ENCODE measurements around the gene LCT.

DNA sequence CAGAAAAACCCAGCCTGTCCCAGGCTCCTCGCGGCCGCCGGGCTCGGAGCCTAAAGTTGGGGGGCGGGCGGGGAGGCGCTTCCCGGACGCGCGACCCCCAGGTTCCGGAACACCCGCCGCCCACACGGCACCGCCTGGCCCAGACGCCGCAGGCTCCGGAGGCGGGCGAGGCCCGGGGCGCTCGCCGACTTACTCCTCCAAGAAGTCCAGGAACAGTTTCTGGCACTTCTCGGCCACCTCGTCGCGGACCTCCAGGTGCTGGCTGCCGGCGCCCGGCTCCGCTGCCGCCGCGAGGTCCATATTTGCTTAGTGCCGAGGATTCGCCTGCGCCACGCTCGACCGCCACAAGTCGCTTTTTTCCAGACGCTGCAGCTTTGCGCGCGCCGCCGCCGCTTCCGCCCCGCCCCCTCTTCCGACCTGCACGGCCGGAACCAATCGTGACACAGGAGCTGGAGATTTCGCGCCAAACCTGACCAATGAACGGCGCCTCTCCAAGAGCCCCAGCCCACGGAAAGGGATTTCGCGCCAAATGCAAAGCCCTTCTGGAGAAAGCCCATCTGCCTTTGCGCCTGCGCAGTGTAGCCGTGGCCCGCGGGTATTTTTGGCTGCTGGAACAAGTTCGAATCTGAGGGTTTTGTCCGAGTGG lies 39.2 kb upstream of the LCT start, which contains the start of gene MCM6:
- peak; percentile 33 to 49 for TF ChIP-seq POLR2A (IDR thresholded peaks at IDR 0.05)
- peak in 5 of 6 experiments; percentile 18 to 51 (median 47) for TF ChIP-seq CTCF (IDR thresholded peaks at IDR 0.05)
